CD4-positive, alpha-beta T cell treated with Interleukin-2 at 100 ng/mL for 4 hours (primary cell): ENCODE results near the gene GMFB.

Experiments used
- DNase-seq: peaks from one replicate; pipeline ENCODE4 v3.0.0-alpha.2; 2020; ENCODE audit warnings: low spot score

The GMFB gene

GRCh38 chr14:54488646-54489317 is at the start of gene GMFB:
TSS of gene GMFB (minus strand) at chr14:54488980. CDS start at chr14:54488927, 53 bp downstream.
- peak; percentile 94 for DNase-seq

- no peak for DNase-seq
Measured at GRCh38 chr14:54538055-54538454, 49.3 kb upstream of the GMFB start.

GRCh38 chr14:54537651-54538050 is 48.9 kb upstream of the GMFB start:
- no peak for DNase-seq

GRCh38 chr14:54535646-54536045 is 46.9 kb upstream of the GMFB start:
- no peak for DNase-seq

GRCh38 chr14:54535126-54535525 is 46.3 kb upstream of the GMFB start:
- no peak for DNase-seq

GRCh38 chr14:54533100-54533499 is 44.3 kb upstream of the GMFB start:
- no peak for DNase-seq

- no peak for DNase-seq
Measured at GRCh38 chr14:54532111-54533012, 43.6 kb upstream of the GMFB start.

GRCh38 chr14:54529811-54530210 is 41.0 kb upstream of the GMFB start:
- no peak for DNase-seq

- no peak for DNase-seq
Measured at GRCh38 chr14:54528973-54529372, 40.2 kb upstream of the GMFB start.

GRCh38 chr14:54524410-54524809 is 35.6 kb upstream of the GMFB start:
- no peak for DNase-seq

GRCh38 chr14:54516709-54517108 is 27.9 kb upstream of the GMFB start:
- no peak for DNase-seq

GRCh38 chr14:54515670-54516069 is 26.9 kb upstream of the GMFB start:
- DNase-seq = no peak

- DNase-seq = no peak
Measured at GRCh38 chr14:54512393-54512792, 23.6 kb upstream of the GMFB start.

GRCh38 chr14:54509546-54510501 is 21.0 kb upstream of the GMFB start, which contains the start of gene CGRRF1:
TSS of gene CGRRF1 (plus strand) at chr14:54509906. CDS start at chr14:54509960, 54 bp downstream.
- peak; percentile 97 for DNase-seq

- no peak for DNase-seq
Measured at GRCh38 chr14:54503486-54503885, 14.7 kb upstream of the GMFB start.

- DNase-seq = no peak
Measured at GRCh38 chr14:54502602-54503001, 13.8 kb upstream of the GMFB start.

GRCh38 chr14:54501480-54501879 is 12.7 kb upstream of the GMFB start:
- no peak for DNase-seq

GRCh38 chr14:54500744-54501143 is 12.0 kb upstream of the GMFB start:
- no peak for DNase-seq

GRCh38 chr14:54498579-54498978 is 9.8 kb upstream of the GMFB start:
- DNase-seq = no peak

GRCh38 chr14:54498095-54498531 is 9.3 kb upstream of the GMFB start:
- DNase-seq = no peak

- no peak for DNase-seq
Measured at GRCh38 chr14:54497224-54497623, 8.4 kb upstream of the GMFB start.

- DNase-seq = no peak
Measured at GRCh38 chr14:54493293-54493692, 4.5 kb upstream of the GMFB start.
